Sigmoid colon (tissue), 4 donors: ENCODE results near the gene MORN5.

ENCODE experiments used
- POLR2AphosphoS5 ChIP-seq, 4 donors: sonication (generic); formaldehyde crosslinking; IDR thresholded peaks; one replicate each; pipeline ENCODE4 v1.6.1; 2017; ENCODE audit warnings: antibody characterized with exemption in 4 of 4
- TF ChIP-seq, protein P1 (sequence below), 4 experiments: fragments of 450-650 bp in 3 of 4; fragments of 200-600 bp in 1 of 4; IDR thresholded peaks; one replicate each; pipeline ENCODE4 v1.5.1; 2016 to 2019; ENCODE audit warnings: antibody characterized with exemption in 4 of 4, mild to moderate bottlenecking in 3 of 4, moderate library complexity in 2 of 4

DNA sequence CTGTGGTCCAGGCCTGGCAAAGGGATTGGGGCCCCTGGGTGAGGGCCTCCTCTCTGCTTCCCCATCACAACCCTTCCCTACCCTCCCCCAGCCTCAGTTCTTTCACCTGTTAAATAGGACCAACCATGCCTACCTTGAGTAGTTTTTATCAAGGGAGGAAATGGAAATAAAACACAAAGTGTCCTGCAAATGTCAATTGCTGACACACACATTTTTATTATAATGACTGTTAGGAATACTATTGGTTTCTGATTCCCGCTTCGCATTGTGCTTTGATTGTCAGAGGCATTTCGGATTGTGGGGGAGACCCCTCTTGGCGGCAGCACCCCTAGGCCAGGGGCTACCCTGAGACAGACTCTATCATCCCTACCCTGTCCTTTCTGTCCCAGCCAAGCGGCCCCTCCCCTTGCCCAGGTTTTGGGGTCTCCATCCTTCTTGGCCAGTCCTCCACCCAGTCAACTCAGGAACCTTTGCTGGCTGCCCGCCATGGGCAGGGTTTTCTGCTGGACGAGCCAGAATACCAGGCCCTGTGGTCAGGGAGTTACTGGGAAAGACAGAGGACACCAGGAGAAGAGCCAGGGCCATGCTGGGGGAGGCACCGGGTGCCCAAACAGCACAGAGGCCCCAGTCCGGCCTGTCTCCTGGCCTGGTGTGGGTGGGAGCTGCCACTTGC lies 48.2 kb upstream of the MORN5 start:
- TF ChIP-seq, protein P1, sequence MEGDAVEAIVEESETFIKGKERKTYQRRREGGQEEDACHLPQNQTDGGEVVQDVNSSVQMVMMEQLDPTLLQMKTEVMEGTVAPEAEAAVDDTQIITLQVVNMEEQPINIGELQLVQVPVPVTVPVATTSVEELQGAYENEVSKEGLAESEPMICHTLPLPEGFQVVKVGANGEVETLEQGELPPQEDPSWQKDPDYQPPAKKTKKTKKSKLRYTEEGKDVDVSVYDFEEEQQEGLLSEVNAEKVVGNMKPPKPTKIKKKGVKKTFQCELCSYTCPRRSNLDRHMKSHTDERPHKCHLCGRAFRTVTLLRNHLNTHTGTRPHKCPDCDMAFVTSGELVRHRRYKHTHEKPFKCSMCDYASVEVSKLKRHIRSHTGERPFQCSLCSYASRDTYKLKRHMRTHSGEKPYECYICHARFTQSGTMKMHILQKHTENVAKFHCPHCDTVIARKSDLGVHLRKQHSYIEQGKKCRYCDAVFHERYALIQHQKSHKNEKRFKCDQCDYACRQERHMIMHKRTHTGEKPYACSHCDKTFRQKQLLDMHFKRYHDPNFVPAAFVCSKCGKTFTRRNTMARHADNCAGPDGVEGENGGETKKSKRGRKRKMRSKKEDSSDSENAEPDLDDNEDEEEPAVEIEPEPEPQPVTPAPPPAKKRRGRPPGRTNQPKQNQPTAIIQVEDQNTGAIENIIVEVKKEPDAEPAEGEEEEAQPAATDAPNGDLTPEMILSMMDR (IDR thresholded peaks at IDR 0.05): no peak
- no peak for TF ChIP-seq POLR2AphosphoS5 (IDR thresholded peaks at IDR 0.05)
